Omental fat pad (tissue), 4 donors: ENCODE results near the gene PMEPA1. TPM values are rescaled to one million over a fixed set of nuclear protein-coding genes. Genes with fewer than 3 reads are reported as not detected.

Experiments used
- ATAC-seq: fragments of 150-250 bp; one replicate; pipeline ENCODE4 v1.9.1; 2016; ENCODE audit warnings: mild to moderate bottlenecking, moderate library complexity; ENCODE audit not compliant: low FRiP score
- DNase-seq: peaks from one replicate; pipeline ENCODE4 v3.0.0-alpha.2; 2019; ENCODE audit warnings: low spot score
- total RNA-seq, 4 donors: library from RNA; depleted of rRNA; stranded (reverse); fragments of >200 nt; gene quantifications; one replicate each; pipeline ENCODE4 v1.1.0, GENCODE V29; 2016
- TF ChIP-seq, protein P1 (sequence below), 3 donors: fragments of 450-650 bp; IDR thresholded peaks; one replicate each; pipeline ENCODE4 v1.5.1; 2016 to 2017; ENCODE audit warnings: antibody characterized with exemption in 3 of 3, mild to moderate bottlenecking in 3 of 3, moderate library complexity in 2 of 3

The PMEPA1 gene
- total RNA-seq, 4 donors from 2014 or later, result 10.4 to 42.7 (median 18.9) TPM

GRCh38 chr20:57680131-57680716 is 29.6 kb downstream of the PMEPA1 start:
- TF ChIP-seq, protein P1, sequence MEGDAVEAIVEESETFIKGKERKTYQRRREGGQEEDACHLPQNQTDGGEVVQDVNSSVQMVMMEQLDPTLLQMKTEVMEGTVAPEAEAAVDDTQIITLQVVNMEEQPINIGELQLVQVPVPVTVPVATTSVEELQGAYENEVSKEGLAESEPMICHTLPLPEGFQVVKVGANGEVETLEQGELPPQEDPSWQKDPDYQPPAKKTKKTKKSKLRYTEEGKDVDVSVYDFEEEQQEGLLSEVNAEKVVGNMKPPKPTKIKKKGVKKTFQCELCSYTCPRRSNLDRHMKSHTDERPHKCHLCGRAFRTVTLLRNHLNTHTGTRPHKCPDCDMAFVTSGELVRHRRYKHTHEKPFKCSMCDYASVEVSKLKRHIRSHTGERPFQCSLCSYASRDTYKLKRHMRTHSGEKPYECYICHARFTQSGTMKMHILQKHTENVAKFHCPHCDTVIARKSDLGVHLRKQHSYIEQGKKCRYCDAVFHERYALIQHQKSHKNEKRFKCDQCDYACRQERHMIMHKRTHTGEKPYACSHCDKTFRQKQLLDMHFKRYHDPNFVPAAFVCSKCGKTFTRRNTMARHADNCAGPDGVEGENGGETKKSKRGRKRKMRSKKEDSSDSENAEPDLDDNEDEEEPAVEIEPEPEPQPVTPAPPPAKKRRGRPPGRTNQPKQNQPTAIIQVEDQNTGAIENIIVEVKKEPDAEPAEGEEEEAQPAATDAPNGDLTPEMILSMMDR (IDR thresholded peaks at IDR 0.05), result no peak
- DNase-seq (no peak), ATAC-seq (no peak)

DNA sequence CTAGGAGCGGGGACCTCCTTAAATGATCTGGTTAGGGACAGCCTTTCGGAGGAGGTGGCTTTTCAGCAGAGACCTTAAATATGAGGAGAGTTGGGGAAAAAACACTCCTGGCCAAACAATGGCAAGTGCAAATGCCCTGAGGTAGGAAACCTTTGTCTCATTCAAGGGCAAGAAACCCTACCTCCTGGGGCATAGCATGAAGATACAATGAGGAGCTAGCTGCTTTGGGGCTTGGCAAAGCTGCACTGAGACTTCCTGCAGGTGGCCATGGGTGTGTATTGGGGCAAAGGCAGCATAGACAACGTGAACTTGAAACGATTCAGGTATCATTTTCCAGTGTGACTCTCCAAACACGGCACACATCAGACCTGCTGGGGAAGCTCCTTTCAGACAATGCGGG is 30.7 kb downstream of the PMEPA1 start:
- TF ChIP-seq, protein P1 (IDR thresholded peaks at IDR 0.05), result no peak
- ATAC-seq (no peak), DNase-seq (no peak)

GRCh38 chr20:57678340-57678739 is 31.5 kb downstream of the PMEPA1 start:
- DNase-seq (no peak), ATAC-seq (no peak)
- TF ChIP-seq, protein P1 (IDR thresholded peaks at IDR 0.05), result no peak

DNA sequence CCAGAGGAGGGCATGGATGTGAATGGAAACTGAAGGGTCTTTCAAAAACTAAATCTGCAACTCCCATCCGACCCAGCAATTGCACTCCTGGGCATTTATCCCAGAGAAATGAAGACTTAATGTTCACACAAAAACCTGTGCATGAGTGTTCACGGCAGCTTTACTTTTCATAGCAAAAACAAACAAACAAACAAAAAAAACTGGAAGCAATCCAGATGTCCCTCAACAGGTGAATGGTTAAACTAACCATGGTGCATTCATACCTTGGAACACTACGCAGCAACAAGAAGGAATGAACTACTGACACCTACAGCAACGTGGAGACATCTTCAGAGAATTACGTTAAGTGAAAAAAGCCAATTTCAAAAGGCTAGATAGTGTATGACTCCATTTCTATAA is 32.2 kb downstream of the PMEPA1 start:
- DNase-seq, result no peak
- ATAC-seq, result no peak
- TF ChIP-seq, protein P1 (IDR thresholded peaks at IDR 0.05), result no peak

DNA sequence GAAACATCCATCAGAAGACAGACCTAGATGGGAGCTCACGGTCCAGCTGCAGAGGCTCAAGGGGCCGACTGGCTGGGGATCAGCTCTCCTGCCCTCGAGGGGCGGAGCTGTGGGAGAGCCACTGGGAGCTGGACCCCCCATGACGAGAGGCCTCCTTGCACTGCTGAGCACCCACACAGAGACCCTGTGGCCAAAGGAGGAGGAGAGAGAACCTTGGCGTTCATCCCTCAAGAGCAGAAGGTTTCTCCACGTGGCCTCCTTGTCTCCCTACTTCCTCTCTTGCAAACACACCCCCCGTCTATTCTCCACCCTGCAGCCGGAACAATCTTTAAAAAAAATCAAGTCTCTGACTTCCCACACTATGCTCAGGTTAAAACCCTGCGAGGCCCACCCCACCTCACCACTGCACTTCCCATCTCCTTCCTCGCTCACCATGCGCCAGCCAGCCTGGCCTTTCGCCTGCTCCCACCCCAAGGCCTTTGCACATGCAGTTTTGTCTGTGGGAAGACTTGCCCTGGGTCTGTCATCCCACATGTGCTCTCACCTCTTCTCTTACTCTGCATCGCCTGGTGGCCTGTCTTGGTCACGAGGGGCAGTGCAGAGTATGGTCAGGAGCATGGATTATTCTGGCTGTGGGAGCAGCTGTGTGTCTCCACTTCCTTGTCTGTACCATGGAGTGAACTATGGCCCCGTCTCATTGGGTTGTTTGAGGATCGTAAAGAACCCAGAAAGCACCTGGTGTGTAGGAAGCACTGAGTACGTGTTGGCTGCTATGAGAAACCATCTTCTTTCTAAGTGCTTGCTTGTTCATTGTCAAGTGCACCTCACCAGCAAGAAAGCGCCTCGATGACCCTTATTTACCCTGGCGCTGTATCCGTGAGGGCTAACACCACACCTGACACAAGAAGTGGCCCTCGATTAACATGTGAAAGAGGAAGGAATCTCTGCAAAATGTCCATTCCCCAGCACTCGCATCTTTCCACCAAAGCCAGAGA is 32.9 kb downstream of the PMEPA1 start:
- DNase-seq (no peak), ATAC-seq (no peak)
- TF ChIP-seq, protein P1 (IDR thresholded peaks at IDR 0.05), result no peak

- ATAC-seq (no peak), DNase-seq (no peak)
- TF ChIP-seq, protein P1 (IDR thresholded peaks at IDR 0.05), result no peak
Measured at GRCh38 chr20:57675773-57676172, 34.0 kb downstream of the PMEPA1 start.
